Smooth muscle cell (in vitro differentiated cells): ENCODE results near the gene PANK4. TPM values are rescaled to one million over a fixed set of nuclear protein-coding genes. Genes with fewer than 3 reads are reported as not detected.

Experiments
- DNase-seq: peaks from one replicate; lab custom pipeline; 2025; ENCODE audit not compliant: unreplicated experiment; lab: John Stamatoyannopoulos, UW
- H2AFZ ChIP-seq: fragments of 200-600 bp; sonication (generic); 2 replicates; pipeline ENCODE4 v1.6.0; 2016; ENCODE audit warnings: antibody characterized with exemption, low read depth, mild to moderate bottlenecking
- H3F3A ChIP-seq: fragments of 200-600 bp; sonication (generic); 2 replicates; pipeline ENCODE4 v1.6.0; 2017; ENCODE audit warnings: antibody characterized with exemption, low read depth
- H3K27ac ChIP-seq: fragments of 200-600 bp; sonication (generic); 2 replicates; pipeline ENCODE4 v1.5.1; 2016; ENCODE audit warnings: low read depth, mild to moderate bottlenecking
- H3K27me3 ChIP-seq: fragments of 200-600 bp; sonication (generic); 2 replicates; pipeline ENCODE4 v1.6.1; 2016; ENCODE audit warnings: low read depth, mild to moderate bottlenecking
- H3K36me3 ChIP-seq: fragments of 200-600 bp; sonication (generic); 2 replicates; pipeline ENCODE4 v1.5.1; 2016; ENCODE audit warnings: low read depth
- H3K4me1 ChIP-seq: fragments of 200-600 bp; sonication (generic); 2 replicates; pipeline ENCODE4 v1.5.1; 2016; ENCODE audit warnings: low read depth
- H3K4me2 ChIP-seq: fragments of 200-600 bp; sonication (generic); 2 replicates; pipeline ENCODE4 v1.6.0; 2016; ENCODE audit warnings: mild to moderate bottlenecking
- H3K4me3 ChIP-seq: fragments of 200-600 bp; sonication (generic); 2 replicates; pipeline ENCODE4 v1.5.1; 2016; ENCODE audit warnings: mild to moderate bottlenecking
- H3K79me2 ChIP-seq: fragments of 200-600 bp; sonication (generic); 2 replicates; pipeline ENCODE4 v1.6.0; 2016; ENCODE audit warnings: low read depth, mild to moderate bottlenecking
- H3K9ac ChIP-seq: fragments of 200-600 bp; sonication (generic); 2 replicates; pipeline ENCODE4 v1.6.0; 2016; ENCODE audit warnings: low read depth
- H3K9me3 ChIP-seq: fragments of 200-600 bp; sonication (generic); replicated peaks from 2 replicates; pipeline ENCODE4 v1.5.1; 2016; ENCODE audit warnings: low read depth
- H4K20me1 ChIP-seq: fragments of 200-600 bp; sonication (generic); 2 replicates; pipeline ENCODE4 v1.6.0; 2016; ENCODE audit warnings: low read depth
- CTCF ChIP-seq: fragments of 200-600 bp; sonication (generic); IDR thresholded peaks from 2 replicates; pipeline ENCODE4 v1.5.1; 2017; ENCODE audit warnings: borderline replicate concordance, mild to moderate bottlenecking, antibody characterized with exemption; ENCODE audit not compliant: insufficient read depth, poor library complexity, severe bottlenecking
- WGBS: methylation state at CpG from one replicate; pipeline ENCODE4 v1.1.7; 2016; ENCODE audit warnings: low lambda C conversion rate; 5-methylcytosine and 5-hydroxymethylcytosine counted together
- polyA plus RNA-seq: library from polyadenylated mRNA; unstranded; fragments of >200 nt; fragmentation: Nextera tagmentation; extraction: Ambion mirVana; gene quantifications from 2 replicates; pipeline ENCODE4 v1.2.1, GENCODE V29; 2016
- total RNA-seq: library from RNA; depleted of rRNA; stranded (reverse); fragments of >200 nt; gene quantifications from 2 replicates; pipeline ENCODE4 v1.2.3, GENCODE V29; 2014

The PANK4 gene
- total and polyA plus RNA-seq, 2 experiments from 2014 or later = 28.4 to 28.7 TPM

- H4K20me1 ChIP-seq = no peaks in the 10 kb centered on the region
- H3K27ac ChIP-seq = no peak overlapping the region
- H3F3A ChIP-seq = no peaks in the 10 kb centered on the region
- H3K4me1 ChIP-seq = peaks cover 8% of the 10 kb centered on the region
- no peak overlapping the region for H2AFZ ChIP-seq
- no peak overlapping the region for H3K9ac ChIP-seq
- no peak overlapping the region for H3K4me3 ChIP-seq
- H3K79me2 ChIP-seq = no peaks in the 10 kb centered on the region
- H3K4me2 ChIP-seq = no peak overlapping the region
- TF ChIP-seq CTCF = no peak
- 89% methylated on average over 23 of the region's 24 CpGs for WGBS
- DNase-seq = no peak
- no peaks in the 10 kb centered on the region for H3K27me3 ChIP-seq
- H3K9me3 ChIP-seq = no peaks in the 10 kb centered on the region
- no peaks in the 10 kb centered on the region for H3K36me3 ChIP-seq
Observed at GRCh38 chr1:2556678-2557481, 30.5 kb upstream of the PANK4 start.

GRCh38 chr1:2556277-2556677, 29.9 kb upstream of the PANK4 start, which contains the start of gene TNFRSF14:
TNFRSF14 (plus strand) TSS chr1:2556371; CDS start chr1:2556665, 294 bp downstream.
- H3K27ac ChIP-seq = no peak within 1 kb of the TSS

GRCh38 chr1:2555634-2556276, 29.4 kb upstream of the PANK4 start:
- TF ChIP-seq CTCF = no peak
- no peaks in the 10 kb centered on the region for H3K27me3 ChIP-seq
- H3F3A ChIP-seq = no peaks in the 10 kb centered on the region
- no peak overlapping the region for H3K27ac ChIP-seq
- no peaks in the 10 kb centered on the region for H3K9me3 ChIP-seq
- H3K9ac ChIP-seq = no peak overlapping the region
- no peaks in the 10 kb centered on the region for H3K79me2 ChIP-seq
- H3K4me2 ChIP-seq = no peak overlapping the region
- H3K4me3 ChIP-seq = no peak overlapping the region
- DNase-seq = no peak
- peaks cover 8% of the 10 kb centered on the region for H3K4me1 ChIP-seq
- whole genome bisulfite sequencing = 83% methylated on average over 24 of the region's 26 CpGs
- H3K36me3 ChIP-seq = no peaks in the 10 kb centered on the region
- H2AFZ ChIP-seq = no peak overlapping the region
- H4K20me1 ChIP-seq = no peaks in the 10 kb centered on the region

More at GRCh38 chr1:2556277-2556677, 29.9 kb upstream of the PANK4 start, which contains the start of gene TNFRSF14:
- Histone ChIP-seq H3K27me3 (no peaks in the 10 kb centered on the region), H3K79me2 (no peaks in the 10 kb centered on the region), H3K9me3 (no peaks in the 10 kb centered on the region), H3K36me3 (no peaks in the 10 kb centered on the region), H3K9ac (no peak within 1 kb of the TSS), H3F3A (no peaks in the 10 kb centered on the region), H3K4me1 (peaks cover 8% of the 10 kb centered on the region), H4K20me1 (no peaks in the 10 kb centered on the region), H2AFZ (no peak within 1 kb of the TSS), H3K4me2 (no peak within 1 kb of the TSS), H3K4me3 (no peak within 1 kb of the TSS)
- DNase-seq = no peak
- TF ChIP-seq CTCF = no peak
- 72% methylated on average over 10 of the region's 16 CpGs for WGBS
